Body of pancreas (tissue), 4 donors: ENCODE measurements around the gene MICU1.

Experiments used
- CTCF ChIP-seq, 7 experiments: fragments of 450-650 bp in 4 of 7; fragments of 200-600 bp in 3 of 7; sonication (generic) in 3 of 7; IDR thresholded peaks; one replicate each; pipeline ENCODE4 v1.5.1; 2016 to 2019; ENCODE audit warnings: antibody characterized with exemption in 7 of 7
- POLR2A ChIP-seq, 3 donors: fragments of 450-650 bp; IDR thresholded peaks; one replicate each; pipeline ENCODE4 v1.6.1; 2016; ENCODE audit warnings: antibody characterized with exemption in 3 of 3, mild to moderate bottlenecking in 2 of 3

GRCh38 chr10:72379776-72380175, 246.1 kb downstream of the MICU1 start:
- TF ChIP-seq CTCF (IDR thresholded peaks at IDR 0.05): no peak
- no peak for TF ChIP-seq POLR2A (IDR thresholded peaks at IDR 0.05)
